DND-41 (cell line): ENCODE measurements around the gene INO80E.

Experiments
- ATAC-seq: fragments of 200-7000 bp; cut with Tn5 transposase; 3 replicates; pipeline ENCODE4 v1.9.1; 2021; ENCODE audit warnings: low read depth; ENCODE audit not compliant: insufficient read depth
- DNase-seq: peaks from one replicate; pipeline ENCODE4 v3.0.0-alpha.2; 2020
- H2AFZ ChIP-seq: 2 replicates; pipeline ENCODE4 v1.6.0; 2012; ENCODE audit warnings: low read depth, low read length
- H3K27ac ChIP-seq: 2 replicates; pipeline ENCODE4 v1.5.1; 2012; ENCODE audit warnings: low read length, inconsistent platforms
- H3K27me3 ChIP-seq: fragments of 200-600 bp; sonication (generic); 2 replicates; pipeline ENCODE4 v1.6.0; 2012; ENCODE audit warnings: low read length, mild to moderate bottlenecking, inconsistent platforms; ENCODE audit not compliant: insufficient read depth, poor library complexity
- H3K36me3 ChIP-seq: 2 replicates; pipeline ENCODE4 v1.5.1; 2012; ENCODE audit warnings: low read length, inconsistent platforms; ENCODE audit not compliant: insufficient read depth
- H3K4me1 ChIP-seq: 2 replicates; pipeline ENCODE4 v1.5.1; 2012; ENCODE audit warnings: mild to moderate bottlenecking, low read length; ENCODE audit not compliant: insufficient read depth
- H3K4me2 ChIP-seq: 2 replicates; pipeline ENCODE4 v1.6.0; 2012; ENCODE audit warnings: mild to moderate bottlenecking, moderate library complexity, low read length, inconsistent platforms; ENCODE audit not compliant: insufficient read depth
- H3K4me3 ChIP-seq, 2 experiments: fragments of 200-600 bp in 1 of 2; shearing (Covaris generic) in 1 of 2; 2 replicates each; pipeline ENCODE4 v1.5.1; 2012 to 2016; ENCODE audit warnings: inconsistent platforms in 2 of 2, low read length in 2 of 2, mild to moderate bottlenecking in 2 of 2, low read depth in 1 of 2, moderate library complexity in 1 of 2
- H3K79me2 ChIP-seq: 2 replicates; pipeline ENCODE4 v1.6.0; 2012; ENCODE audit warnings: low read length, inconsistent platforms; ENCODE audit not compliant: insufficient read depth
- H3K9ac ChIP-seq: 2 replicates; pipeline ENCODE4 v1.6.0; 2012; ENCODE audit warnings: low read depth, mild to moderate bottlenecking, inconsistent platforms, low read length, moderate library complexity
- H3K9me3 ChIP-seq: 2 replicates; pipeline ENCODE4 v1.5.1; 2012; ENCODE audit warnings: low read length, moderate library complexity, mild to moderate bottlenecking, inconsistent platforms; ENCODE audit not compliant: insufficient read depth, severe bottlenecking
- H4K20me1 ChIP-seq: 2 replicates; pipeline ENCODE4 v1.6.0; 2012; ENCODE audit warnings: low read length; ENCODE audit not compliant: insufficient read depth
- CTCF ChIP-seq: IDR thresholded peaks from 2 replicates; pipeline ENCODE4 v1.5.1; 2012; ENCODE audit warnings: borderline replicate concordance, low read length, moderate library complexity, mild to moderate bottlenecking; ENCODE audit not compliant: poor library complexity, severe bottlenecking; ENCODE audit errors: extremely low read depth
- EZH2 ChIP-seq: IDR thresholded peaks from 3 replicates; pipeline ENCODE4 v1.6.1; 2012; ENCODE audit warnings: borderline replicate concordance, low read depth, mild to moderate bottlenecking, moderate library complexity, low read length, inconsistent platforms; ENCODE audit not compliant: severe bottlenecking

INO80E gene

GRCh38 chr16:29974291-29975133, 21.5 kb upstream of the INO80E start:
- H4K20me1 ChIP-seq = peaks cover 48% of the 10 kb centered on the region
- no peak for DNase-seq
- H3K27me3 ChIP-seq = no peaks in the 10 kb centered on the region
- peak overlapping the region; percentile 80 to 92 for H3K4me3 ChIP-seq
- no peaks in the 10 kb centered on the region for H3K9me3 ChIP-seq
- peaks cover 45% of the 10 kb centered on the region for H3K4me1 ChIP-seq
- no peak for ATAC-seq
- H2AFZ ChIP-seq = peak overlapping the region; percentile 97
- peak overlapping the region; percentile 90 for H3K9ac ChIP-seq
- peaks cover 49% of the 10 kb centered on the region for H3K79me2 ChIP-seq
- TF ChIP-seq EZH2 (no peak), CTCF (peak; percentile 17)
- peaks cover 47% of the 10 kb centered on the region for H3K36me3 ChIP-seq
- H3K4me2 ChIP-seq = peak overlapping the region; percentile 79
- H3K27ac ChIP-seq = peak overlapping the region; percentile 88

- no peak overlapping the region for H2AFZ ChIP-seq
- DNase-seq = no peak
- no peaks in the 10 kb centered on the region for H3K9me3 ChIP-seq
- TF ChIP-seq CTCF (no peak), EZH2 (no peak)
- peak overlapping the region; percentile 90 for H3K9ac ChIP-seq
- peaks cover 49% of the 10 kb centered on the region for H3K79me2 ChIP-seq
- no peak for ATAC-seq
- no peaks in the 10 kb centered on the region for H3K27me3 ChIP-seq
- peak overlapping the region; percentile 80 to 92; a peak in 3 of 4 replicates for H3K4me3 ChIP-seq
- H3K4me1 ChIP-seq = peaks cover 45% of the 10 kb centered on the region
- peaks cover 50% of the 10 kb centered on the region for H3K36me3 ChIP-seq
- H3K27ac ChIP-seq = peak overlapping the region; percentile 88
- peak overlapping the region; percentile 79 for H3K4me2 ChIP-seq
- H4K20me1 ChIP-seq = peaks cover 48% of the 10 kb centered on the region
Observed at GRCh38 chr16:29975134-29975538, 20.9 kb upstream of the INO80E start.

DNA sequence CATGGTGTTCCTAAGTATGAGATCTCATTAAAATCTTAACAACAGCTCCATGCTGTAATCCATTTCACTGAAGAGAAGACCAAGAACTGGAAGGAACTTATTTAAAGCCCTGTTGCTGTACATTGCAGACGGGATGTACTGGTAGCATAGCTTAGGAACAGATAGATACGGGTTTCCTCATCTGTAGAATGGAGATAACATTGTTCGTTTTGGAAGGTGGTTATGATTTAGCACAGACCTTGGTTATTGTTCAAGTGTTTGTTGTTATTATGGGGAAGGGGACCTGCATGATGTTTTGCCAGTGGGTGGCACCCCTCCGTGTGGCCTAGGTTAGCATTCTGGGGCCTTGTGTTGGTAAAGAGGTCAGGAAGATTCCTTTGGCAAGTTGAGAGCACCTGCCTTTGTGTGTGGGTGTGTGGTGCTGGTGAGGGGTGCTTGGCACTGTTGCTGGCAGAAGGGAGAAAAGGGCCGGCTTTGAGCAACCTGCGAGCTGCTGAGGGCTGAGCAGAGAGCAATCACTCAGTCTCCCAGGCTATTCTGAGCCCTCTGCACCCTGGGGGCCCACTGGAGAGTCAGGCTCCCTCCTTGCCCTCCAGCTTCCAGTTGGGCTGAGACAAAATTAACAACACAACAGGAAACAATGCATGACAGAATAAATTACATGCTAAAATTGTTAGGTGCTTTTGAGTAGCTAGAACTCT, 20.1 kb upstream of the INO80E start:
- Histone ChIP-seq H3K4me3 (peak overlapping the region in 1 of 2 experiments; percentile 92; a peak in 3 of 4 replicates), H3K27me3 (no peaks in the 10 kb centered on the region), H4K20me1 (peaks cover 48% of the 10 kb centered on the region), H3K9ac (peak overlapping the region; percentile 90), H2AFZ (no peak overlapping the region), H3K27ac (peak overlapping the region; percentile 88), H3K4me2 (peak overlapping the region; percentile 79), H3K36me3 (peaks cover 54% of the 10 kb centered on the region), H3K9me3 (no peaks in the 10 kb centered on the region), H3K79me2 (peaks cover 49% of the 10 kb centered on the region), H3K4me1 (peaks cover 45% of the 10 kb centered on the region)
- ATAC-seq (no peak), DNase-seq (no peak)
- no peak for TF ChIP-seq EZH2
- no peak for TF ChIP-seq CTCF
